Endometrial microvascular endothelial cells (primary cell): ENCODE results near the gene UGT1A9. TPM values are rescaled to one million over a fixed set of nuclear protein-coding genes. Genes with fewer than 3 reads are reported as not detected.
"Not testable (repeated sequence)": the region's sequence is repeated elsewhere in the genome, so short reads cannot be mapped to it uniquely, and the experiment has no call there.

Experiments
- in situ Hi-C: cut with HindIII; loops from 2 replicates; pipeline ENCODE4 v1.10.0; 2017; ENCODE audit warnings: low sequenced_read_pairs, low pct_unique_long_range_greater_than_20kb; ENCODE audit errors: inconsistent ontology term
- total RNA-seq: library from RNA; depleted of rRNA; stranded (reverse); fragments of >200 nt; gene quantifications from one replicate; pipeline ENCODE4 v1.2.3, GENCODE V29; 2015; ENCODE audit errors: inconsistent ontology term

UGT1A9 gene
- total RNA-seq, result not detected

DNA sequence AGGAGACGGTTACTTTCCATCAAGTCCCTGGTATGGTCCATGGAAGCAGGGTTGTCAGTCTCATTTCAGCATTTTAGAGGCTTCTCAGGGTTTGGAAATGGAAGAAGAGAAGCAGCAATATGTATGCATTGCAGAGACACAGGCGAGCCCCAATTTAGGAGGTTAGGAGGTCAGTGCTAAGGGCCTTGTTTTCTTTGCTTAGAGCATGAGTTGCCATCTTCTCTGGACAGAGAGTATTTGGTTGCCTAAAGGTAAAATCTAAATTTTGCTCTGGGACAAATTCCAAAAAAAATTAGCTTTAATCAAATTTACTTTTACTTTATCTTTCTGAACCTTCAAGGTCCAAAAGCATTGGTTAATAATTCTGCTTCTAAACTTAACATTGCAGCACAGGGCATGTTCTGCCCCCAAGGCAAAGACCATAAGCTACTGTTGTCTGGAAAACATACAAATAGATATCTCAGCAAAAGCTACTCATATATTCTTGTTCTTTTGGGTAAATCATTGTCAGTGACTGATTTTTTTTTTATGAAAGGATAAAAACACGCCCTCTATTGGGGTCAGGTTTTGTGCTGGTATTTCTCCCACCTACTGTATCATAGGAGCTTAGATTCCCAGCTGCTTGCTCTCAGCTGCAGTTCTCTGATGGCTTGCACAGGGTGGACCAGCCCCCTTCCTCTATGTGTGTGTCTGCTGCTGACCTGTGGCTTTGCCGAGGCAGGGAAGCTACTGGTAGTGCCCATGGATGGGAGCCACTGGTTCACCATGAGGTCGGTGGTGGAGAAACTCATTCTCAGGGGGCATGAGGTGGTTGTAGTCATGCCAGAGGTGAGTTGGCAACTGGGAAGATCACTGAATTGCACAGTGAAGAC lies at the start of gene UGT1A9:
Gene UGT1A9, plus strand, starts transcription at position 609 of the 872 bp plus-strand sequence. Its CDS starts 37 bp downstream, at position 646.
- in situ Hi-C loops, result no loop called here

DNA sequence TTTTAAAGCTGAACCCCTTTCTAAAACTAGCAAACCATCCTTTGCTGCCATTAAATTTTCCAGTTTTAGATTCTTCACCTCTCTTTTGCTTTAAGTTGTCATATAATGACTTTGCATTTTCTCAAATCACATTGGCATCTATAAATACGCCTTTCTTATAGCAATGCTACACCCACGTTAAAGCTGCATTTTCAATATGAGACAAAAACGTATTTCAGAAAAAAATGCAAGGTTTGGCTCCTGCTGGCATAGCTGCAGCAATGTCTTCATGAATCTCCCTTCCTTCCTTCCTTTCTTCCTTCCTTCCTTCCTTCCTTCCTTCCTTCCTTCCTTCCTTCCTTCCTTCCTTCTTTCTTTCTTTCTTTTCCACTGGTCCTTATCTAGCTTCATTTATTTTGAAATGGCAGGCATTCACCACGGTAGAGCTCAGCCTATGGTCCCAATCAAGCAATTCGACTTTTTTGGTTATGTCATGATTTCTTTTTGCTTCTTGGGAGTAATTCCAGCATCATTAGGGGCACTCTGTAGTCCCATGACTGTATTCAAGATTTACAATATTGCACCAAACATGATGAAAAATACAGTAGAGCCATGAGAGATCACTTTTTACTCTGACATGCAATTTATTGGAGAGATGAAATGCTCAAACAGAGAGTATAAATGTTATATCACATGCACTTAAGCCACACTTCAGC lies 44.2 kb upstream of the UGT1A9 start:
- in situ Hi-C loops, result no loop called here

DNA sequence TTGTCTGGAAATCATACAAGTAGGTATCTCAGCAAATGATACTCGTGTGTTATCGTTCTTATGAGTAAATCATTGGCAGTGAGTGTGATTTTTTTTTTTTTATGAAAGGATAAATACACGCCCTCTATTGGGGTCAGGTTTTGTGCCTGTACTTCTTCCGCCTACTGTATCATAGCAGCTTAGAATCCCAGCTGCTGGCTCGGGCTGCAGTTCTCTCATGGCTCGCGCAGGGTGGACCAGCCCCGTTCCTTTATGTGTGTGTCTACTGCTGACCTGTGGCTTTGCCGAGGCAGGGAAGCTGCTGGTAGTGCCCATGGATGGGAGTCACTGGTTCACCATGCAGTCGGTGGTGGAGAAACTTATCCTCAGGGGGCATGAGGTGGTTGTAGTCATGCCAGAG lies 35.4 kb upstream of the UGT1A9 start, which contains the start of gene UGT1A10:
Gene UGT1A10, plus strand, starts transcription at position 143 of the 400 bp plus-strand sequence. Its CDS starts 75 bp downstream, at position 218.
- in situ Hi-C loops, result not testable (repeated sequence)

DNA sequence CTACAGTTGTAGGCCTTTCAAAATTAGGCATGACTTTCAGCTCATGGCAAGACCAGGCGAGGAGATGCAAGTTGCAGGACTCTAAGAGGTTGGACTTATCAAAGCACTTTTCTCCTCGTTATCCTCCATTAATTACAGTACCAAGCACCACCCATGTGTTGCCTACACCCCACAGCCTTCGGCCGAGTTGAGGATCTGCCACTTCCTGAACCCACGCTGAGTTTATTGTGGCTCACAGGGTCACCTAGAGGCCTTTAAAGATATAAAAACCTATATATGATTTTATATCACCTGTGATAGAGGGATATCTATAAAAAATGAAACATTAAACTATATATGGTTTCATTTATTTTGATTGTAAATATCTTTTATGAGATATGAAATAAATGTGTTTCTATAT lies 32.9 kb upstream of the UGT1A9 start:
- in situ Hi-C loops, result no loop called here

DNA sequence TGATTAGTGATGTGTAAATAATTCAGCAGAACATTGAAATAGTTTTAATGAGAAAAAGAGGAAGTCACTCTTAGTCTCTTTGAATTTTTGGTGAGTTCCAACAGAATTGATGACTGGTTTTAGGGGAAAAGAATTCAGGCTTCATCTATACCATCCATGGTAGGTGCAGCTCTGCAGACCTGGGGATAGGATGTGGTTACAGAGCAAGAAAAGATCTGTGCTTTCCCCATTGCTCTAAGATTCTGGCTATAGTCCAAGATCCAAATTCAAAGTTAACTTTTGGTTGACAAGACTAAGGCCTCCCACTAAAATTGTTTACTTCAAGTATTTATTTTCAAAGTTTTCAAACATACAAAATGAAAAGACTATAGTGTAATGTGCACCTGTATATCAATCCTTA lies 31.8 kb upstream of the UGT1A9 start:
- in situ Hi-C loops, result no loop called here

DNA sequence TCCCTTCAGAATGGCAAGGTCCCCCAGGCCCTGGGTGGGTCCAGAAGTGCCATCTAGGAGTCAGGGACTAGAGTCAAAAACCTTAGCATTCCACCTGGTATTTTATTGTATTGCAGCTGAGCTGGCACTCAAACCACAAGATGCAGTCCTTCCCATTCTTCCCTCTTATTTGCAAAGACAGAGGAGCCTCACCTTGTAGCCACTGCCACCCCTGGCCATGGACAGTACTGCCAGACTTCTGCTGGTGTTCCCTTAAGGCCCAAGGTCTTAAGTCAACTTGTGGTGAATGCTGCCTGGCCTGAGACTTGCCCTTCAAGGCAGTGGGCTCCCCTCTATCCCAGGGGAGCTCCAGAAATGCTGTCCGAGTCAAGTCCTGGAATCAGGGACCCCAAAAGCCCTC lies 28.6 kb upstream of the UGT1A9 start:
- in situ Hi-C loops, result no loop called here

DNA sequence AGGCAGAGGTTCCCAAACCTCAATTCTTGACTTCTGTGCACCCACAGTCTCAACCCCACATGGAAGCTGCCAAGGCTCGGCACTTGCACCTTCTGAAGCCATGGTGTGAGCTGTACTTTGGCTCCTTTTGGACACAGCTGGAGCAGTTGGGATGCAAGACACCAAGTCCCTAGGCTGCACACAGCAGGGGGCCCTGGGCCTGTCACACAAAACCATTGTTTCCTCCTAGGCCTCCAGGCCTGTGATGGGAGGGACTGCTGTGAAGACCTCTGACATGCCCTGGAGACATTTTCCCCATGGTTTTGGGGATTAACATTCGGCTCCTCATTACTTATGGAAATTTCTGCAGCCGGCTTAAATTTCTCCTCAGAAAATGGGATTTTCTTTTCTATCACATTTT lies 25.7 kb upstream of the UGT1A9 start:
- in situ Hi-C loops, result not testable (repeated sequence)

DNA sequence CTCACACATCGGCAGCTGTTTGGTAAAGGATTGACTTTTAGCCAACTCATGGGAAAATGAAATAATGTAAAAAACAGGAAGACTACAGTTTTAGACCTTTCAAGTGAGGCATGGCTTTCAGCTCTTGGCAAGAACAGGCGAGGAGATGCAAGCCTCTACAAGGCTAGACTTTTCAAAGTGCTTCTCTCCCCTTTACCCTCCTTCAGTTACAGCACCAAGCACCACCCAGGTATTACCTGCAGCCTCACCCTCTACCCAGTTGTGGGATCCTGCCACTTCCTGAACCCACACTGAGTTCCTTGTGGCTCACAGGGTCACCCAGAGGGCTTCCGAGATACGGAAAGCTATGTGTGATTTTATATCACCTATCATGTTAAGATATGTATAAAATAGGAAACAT lies 20.7 kb upstream of the UGT1A9 start:
- in situ Hi-C loops, result no loop called here

DNA sequence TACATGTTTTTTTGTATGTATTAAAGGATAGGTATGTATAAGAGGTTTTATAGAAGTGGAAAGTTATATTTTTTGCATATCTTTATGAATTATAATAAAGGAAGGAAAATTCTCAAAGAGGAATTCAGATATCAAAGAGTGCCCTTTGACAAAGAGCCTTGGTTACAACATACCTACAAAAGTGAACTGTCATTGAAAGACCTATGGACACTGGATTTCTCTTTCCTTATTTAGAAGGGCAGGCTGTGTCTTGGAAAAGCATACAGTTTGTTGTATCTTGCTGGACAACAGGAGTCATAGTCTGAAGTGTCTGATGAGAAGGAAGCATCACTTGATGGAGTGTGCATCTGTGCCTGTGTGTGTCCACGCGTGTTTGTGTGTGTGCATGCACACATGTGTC lies 20.3 kb upstream of the UGT1A9 start:
- in situ Hi-C loops, result no loop called here

DNA sequence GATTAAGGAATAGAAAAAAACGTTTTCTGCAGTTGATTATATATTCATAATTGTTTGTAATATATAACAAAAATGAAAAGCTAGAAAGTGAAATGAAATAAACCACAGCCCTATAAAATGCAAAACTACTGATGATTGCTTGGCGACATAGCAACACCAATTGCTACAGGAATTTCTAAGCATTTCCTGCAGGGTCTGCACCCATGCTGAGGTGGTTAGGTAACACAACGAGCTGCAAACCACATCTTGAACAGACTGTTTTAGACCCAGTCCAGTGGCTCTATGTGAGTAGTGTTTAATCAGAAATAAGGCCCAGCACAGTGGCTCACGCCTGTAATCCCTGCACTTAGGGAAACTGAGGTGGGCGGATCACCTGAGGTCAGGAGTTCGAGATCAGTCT lies 17.2 kb upstream of the UGT1A9 start:
- in situ Hi-C loops, result no loop called here

DNA sequence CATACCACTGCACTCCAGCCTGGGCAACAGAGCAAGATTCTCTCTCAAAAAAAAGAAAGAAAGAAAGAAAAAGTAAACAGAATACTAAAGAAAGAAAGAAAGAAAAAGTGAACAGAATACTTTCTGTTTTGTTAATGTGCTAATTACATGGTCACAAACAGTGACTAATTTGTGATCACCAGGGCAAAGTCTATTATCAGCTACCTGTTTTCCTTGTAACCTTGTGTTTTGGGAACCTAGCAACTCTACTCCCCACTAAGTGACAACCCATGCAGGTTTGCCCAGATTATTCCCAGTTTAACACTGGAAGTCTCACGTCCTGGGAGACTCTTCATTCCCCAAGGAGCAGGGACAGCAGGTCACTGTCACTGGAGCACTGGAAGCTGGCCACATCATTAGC lies 16.7 kb upstream of the UGT1A9 start:
- in situ Hi-C loops, result no loop called here

DNA sequence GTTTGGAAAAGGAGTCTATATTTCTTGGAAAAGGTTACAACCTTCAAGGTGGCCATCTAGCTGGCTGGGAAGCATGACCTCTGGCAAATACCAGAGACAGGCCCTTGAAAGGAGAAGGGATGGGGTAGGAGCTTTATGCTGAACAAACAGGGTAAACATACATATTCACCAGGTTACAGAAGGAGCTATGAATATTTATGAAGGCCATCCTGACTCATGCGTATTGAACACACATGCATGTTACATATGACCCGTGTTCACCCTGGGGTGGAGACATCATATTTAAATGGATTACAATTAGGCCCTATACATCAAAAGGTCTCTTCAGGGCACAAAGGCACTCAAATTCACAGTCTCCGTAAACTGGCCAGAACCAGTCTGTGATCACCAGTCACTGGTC lies 15.8 kb upstream of the UGT1A9 start:
- in situ Hi-C loops, result not testable (repeated sequence)

DNA sequence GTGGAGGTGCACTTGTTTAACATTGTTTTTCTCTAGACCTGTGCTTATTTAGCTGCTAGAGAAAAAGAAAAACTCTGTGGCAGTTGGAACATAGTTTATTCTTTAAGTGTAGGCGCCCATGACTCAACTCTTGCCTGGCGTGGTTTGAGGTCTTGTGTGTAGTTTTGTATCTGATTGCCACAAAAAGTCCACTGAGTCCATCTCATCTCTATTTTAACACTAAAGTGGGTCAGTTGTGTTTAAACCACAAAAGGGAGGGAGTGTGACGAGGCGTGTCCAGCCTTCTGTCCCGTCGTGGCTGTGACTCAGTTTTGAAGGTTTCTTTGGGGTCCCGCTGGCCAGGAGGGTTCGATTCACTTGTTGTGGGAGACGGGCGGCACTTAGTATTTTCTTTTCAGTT lies 15.3 kb upstream of the UGT1A9 start:
- in situ Hi-C loops, result no loop called here

DNA sequence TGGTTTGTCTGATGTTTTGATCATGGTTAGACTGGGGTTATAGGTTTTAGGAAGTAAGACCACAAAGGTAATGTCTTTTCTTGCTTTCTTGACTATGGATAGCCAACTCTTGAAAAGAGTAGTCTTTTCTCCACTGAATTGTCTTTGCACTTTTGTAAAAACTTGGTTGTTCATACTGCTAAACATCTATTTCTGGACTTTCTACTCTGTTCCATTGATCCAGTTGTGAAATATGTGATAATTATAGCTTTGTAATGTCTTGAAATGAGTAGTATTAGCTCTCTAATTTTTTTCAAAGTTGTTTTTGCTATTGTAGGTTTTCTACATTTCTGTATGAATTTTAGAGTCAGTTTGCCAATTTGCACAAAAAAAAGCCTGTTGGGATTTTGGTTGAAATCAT lies 13.1 kb upstream of the UGT1A9 start:
- in situ Hi-C loops, result no loop called here

DNA sequence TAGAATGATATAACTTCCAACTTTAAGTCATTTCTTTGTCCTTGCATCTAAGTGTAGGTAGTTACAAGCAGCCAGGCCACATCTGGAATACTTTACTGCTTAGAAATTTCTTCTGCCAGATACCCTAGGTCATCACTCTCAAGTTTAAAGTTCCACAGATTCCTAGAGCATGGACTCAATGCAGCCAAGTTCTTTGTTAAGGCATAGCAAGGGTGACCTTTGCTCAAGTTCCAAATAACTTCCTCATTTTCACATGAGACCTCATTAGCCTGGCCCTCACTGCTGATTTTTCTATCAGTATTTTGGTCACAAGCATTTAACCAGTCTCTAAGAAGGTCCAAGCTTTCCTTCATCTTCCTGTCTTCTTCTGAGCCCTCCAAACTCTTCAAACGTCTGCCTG lies 7.8 kb upstream of the UGT1A9 start:
- in situ Hi-C loops, result no loop called here

DNA sequence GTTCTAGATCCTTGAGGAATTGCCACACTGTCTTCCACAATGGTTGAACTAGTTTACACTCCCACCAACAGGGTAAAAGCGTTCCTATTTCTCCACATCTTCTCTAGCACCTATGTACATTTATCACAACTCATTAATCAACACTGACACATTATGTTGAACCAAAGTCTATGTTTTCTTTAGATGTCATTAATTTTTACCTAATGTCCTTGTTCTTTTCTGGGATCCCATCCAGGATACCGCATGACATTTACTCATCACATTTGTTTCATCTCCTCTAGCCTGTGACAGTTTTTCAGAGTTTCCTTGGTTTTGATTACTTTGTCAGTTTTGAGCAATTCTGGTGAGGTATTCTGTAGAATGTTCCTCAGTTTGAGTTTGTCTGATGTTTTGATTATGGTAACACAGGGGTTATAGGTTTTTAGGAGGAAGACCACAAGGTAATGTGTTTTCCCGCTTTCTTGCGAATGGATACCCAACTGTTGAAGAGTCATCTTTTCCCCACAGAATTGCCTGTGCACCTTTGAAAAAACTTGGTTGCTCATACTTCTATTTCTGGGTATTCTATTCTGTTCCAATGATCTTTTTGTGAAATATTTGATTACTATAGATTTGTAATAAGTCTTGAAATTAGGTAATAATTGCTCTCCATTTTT lies 3.0 kb upstream of the UGT1A9 start:
- in situ Hi-C loops, result no loop called here

DNA sequence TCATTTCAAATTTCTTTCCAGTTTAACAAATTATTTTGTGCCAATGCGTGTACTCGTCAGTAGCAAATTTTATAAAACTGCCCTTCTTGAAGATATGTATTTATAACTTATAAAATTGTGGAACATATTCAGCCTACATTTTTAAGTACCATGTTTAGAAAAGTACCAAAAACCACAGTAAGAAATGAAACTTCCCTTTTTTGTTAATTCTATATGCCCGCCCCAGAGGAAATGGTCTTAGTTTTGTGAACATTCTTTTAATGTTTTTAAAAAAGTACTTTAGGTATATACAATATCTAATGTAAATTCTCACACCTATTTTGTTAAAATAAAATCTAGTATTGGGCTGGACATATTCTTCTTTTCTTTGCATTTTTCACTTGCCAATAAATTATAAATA lies 1.2 kb downstream of the UGT1A9 start:
- in situ Hi-C loops, result no loop called here

DNA sequence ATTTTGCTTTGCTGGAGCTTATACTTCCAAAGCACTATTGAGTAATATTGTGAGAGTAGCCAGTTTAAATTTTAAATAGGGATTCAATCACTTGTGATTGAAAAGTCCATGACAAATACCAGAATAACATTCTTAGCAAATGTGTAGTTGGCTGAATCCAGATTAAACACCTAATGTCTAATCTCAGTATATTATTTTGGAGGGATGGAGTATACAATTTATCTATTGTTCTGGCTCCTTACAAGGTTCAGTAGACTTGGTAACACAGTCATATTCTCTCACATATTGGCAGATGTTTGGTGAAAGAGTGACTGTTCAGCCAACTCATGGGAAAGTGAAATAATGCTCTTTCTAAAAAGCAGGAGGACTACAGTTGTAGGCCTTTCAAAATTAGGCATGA lies 2.2 kb downstream of the UGT1A9 start:
- in situ Hi-C loops, result no loop called here

DNA sequence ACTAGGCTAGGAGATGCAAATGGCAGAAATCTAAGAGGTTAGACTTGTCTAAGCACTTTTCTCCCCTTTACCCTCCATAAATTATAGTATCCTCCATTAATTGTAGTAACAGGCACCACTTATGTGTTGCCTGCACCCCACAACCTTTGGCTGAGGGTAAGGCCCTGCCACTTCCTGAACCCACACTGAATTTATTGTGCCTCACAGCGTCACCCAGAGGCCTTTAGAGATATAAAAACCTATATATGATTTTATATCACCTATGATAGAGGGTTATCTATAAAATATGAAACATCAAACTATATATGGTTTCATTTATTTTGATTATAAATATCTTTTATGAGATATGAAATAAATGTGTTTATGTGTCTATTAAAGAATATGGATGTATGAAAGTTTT lies 2.6 kb downstream of the UGT1A9 start:
- in situ Hi-C loops, result no loop called here

DNA sequence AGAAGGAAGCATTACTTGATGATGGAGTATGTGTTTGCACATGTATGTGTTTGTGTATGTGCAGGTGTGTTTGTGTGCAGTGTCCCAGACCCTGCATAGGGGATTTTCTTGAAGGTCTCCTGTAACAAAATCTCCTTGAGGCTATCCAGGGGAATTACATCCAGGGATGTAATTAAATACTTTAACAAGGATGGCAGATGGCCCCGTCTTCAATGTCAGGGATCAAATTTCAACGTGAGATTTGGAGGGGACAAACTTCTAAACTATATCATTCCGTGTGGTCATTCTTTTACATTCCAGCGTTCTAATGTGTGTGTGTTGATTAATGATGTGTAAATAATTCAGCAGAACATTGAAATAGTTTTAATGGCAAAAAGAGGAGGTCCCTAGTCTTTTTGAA lies 3.3 kb downstream of the UGT1A9 start:
- in situ Hi-C loops, result no loop called here
